HG03135 (cell line): Measurements from ENCODE around the gene PPP1CC.
"Not testable (repeated sequence)": the region's sequence is repeated elsewhere in the genome, so short reads cannot be mapped to it uniquely, and the experiment has no call there.

Experiments
- ATAC-seq: cut with Tn5 transposase; IDR thresholded peaks from one replicate; pipeline ENCODE4 v1.9.1; 2021; ENCODE audit warnings: mild to moderate bottlenecking, moderate library complexity; ENCODE audit not compliant: unreplicated experiment

Gene PPP1CC

GRCh38 chr12:110726708-110727369 lies 15.9 kb downstream of the PPP1CC start:
- ATAC-seq = no peak

- ATAC-seq = no peak
These were observed 16.7 kb downstream of the PPP1CC start for GRCh38 chr12:110726028-110726427.

GRCh38 chr12:110725267-110725666 lies 17.4 kb downstream of the PPP1CC start:
- no peak for ATAC-seq

- ATAC-seq = not testable (repeated sequence)
These were observed 19.8 kb downstream of the PPP1CC start for GRCh38 chr12:110722892-110723291.

- no peak for ATAC-seq
These were observed 21.1 kb downstream of the PPP1CC start for GRCh38 chr12:110721570-110721969.

GRCh38 chr12:110720516-110720915 lies 22.2 kb downstream of the PPP1CC start:
- no peak for ATAC-seq

GRCh38 chr12:110718222-110718908 lies 24.3 kb downstream of the PPP1CC start:
- no peak for ATAC-seq

- ATAC-seq = no peak
These were observed 25.7 kb downstream of the PPP1CC start for GRCh38 chr12:110717037-110717436.

GRCh38 chr12:110708917-110709316 lies 33.8 kb downstream of the PPP1CC start:
- ATAC-seq = no peak

- ATAC-seq = no peak
These were observed 37.4 kb downstream of the PPP1CC start for GRCh38 chr12:110705309-110705708.

GRCh38 chr12:110704750-110705149 lies 37.9 kb downstream of the PPP1CC start:
- ATAC-seq = no peak

GRCh38 chr12:110704231-110704630 lies 38.5 kb downstream of the PPP1CC start:
- no peak for ATAC-seq

GRCh38 chr12:110702081-110702480 lies 40.6 kb downstream of the PPP1CC start:
- ATAC-seq = no peak

- ATAC-seq = no peak
These were observed 42.9 kb downstream of the PPP1CC start for GRCh38 chr12:110699591-110700445.

GRCh38 chr12:110698171-110698902 lies 44.4 kb downstream of the PPP1CC start:
- ATAC-seq = peak; percentile 86

- ATAC-seq = no peak
These were observed 45.5 kb downstream of the PPP1CC start for GRCh38 chr12:110697236-110697635.

GRCh38 chr12:110696283-110696682 lies 46.4 kb downstream of the PPP1CC start:
- ATAC-seq = no peak

GRCh38 chr12:110694330-110694901 lies 48.3 kb downstream of the PPP1CC start:
- ATAC-seq = no peak

- no peak for ATAC-seq
These were observed 49.0 kb downstream of the PPP1CC start for GRCh38 chr12:110693731-110694130.

- ATAC-seq = no peak
These were observed 52.6 kb downstream of the PPP1CC start for GRCh38 chr12:110690127-110690430.
